Pancreas (tissue), 10 donors: ENCODE results near the gene PSEN1. TPM values are rescaled to one million over a fixed set of nuclear protein-coding genes. Genes with fewer than 3 reads are reported as not detected.
"Not testable (repeated sequence)": the region's sequence is repeated elsewhere in the genome, so short reads cannot be mapped to it uniquely, and the experiment has no call there.

ENCODE experiments used
- ATAC-seq, 4 donors: fragments of 200-7000 bp; cut with Tn5 transposase; one replicate each; pipeline versions ENCODE4 v1.8.0 to v1.9.1; 2020; ENCODE audit warnings: mild to moderate bottlenecking in 4 of 4, moderate library complexity in 4 of 4
- DNase-seq, 6 donors: peaks; one replicate each; pipeline ENCODE4 v3.0.0-alpha.2; 2020
- FAIRE-seq: peaks from 2 replicates; lab custom pipeline; 2012; peaks lifted over from hg19 to GRCh38; lab: Jason Lieb, UNC
- H3K27ac ChIP-seq, 4 donors: fragments of 200-600 bp; sonication (generic); 1 replicate in 3 of 4; 2 replicates in 1 of 4; pipeline versions ENCODE4 v1.5.0 to v1.8.0; 2020
- H3K27me3 ChIP-seq, 4 donors: fragments of 200-600 bp; one replicate each; pipeline ENCODE4 v1.8.0; 2021
- H3K36me3 ChIP-seq, 3 donors: fragments of 200-600 bp; sonication (generic) in 1 of 3; one replicate each; pipeline versions ENCODE4 v1.5.0 to v1.8.0; 2020 to 2021
- H3K4me1 ChIP-seq, 3 donors: fragments of 200-600 bp; one replicate each; pipeline ENCODE4 v1.8.0; 2021
- H3K4me3 ChIP-seq, 4 donors: fragments of 200-600 bp; sonication (generic) in 2 of 4; one replicate each; pipeline versions ENCODE4 v1.5.0 to v1.8.0; 2020 to 2021
- H3K9me3 ChIP-seq, 4 donors: fragments of 200-600 bp; one replicate each; pipeline ENCODE4 v1.8.0; 2021
- WGBS, 2 donors: extraction: QIAGEN DNeasy Blood & Tissue Kit; methylation state at CpG; one replicate each; pipeline ENCODE4 v1.1.7; 2013; 5-methylcytosine and 5-hydroxymethylcytosine counted together
- intact Hi-C, 3 donors: fragments of 100-400 bp; cut with DNase I; formaldehyde crosslinking; loops; one replicate each; pipeline versions ENCODE4 v1.11.1 to v1.14.2; 2022
- polyA plus RNA-seq, 2 donors: library from polyadenylated mRNA; stranded (reverse); fragments of 200-250 nt; gene quantifications; one replicate each; pipeline ENCODE4 v1.2.3, GENCODE V29; 2013
- total RNA-seq, 6 donors: library from RNA; stranded (reverse); fragmentation: NEBNext Ultra II Directional in 4 of 6; extraction: Animal tissue kit (Norgen Biotek cat#: 25700) in 4 of 6; gene quantifications; one replicate each; pipeline versions ENCODE4 v1.2.1 to v1.2.4, GENCODE V29; 2021 to 2023
- TF ChIP-seq, protein P1 (sequence below), 4 donors: fragments of 200-600 bp; sonication (generic) in 3 of 4; IDR thresholded peaks; one replicate each; pipeline versions ENCODE4 v1.5.0 to v1.8.0; 2021; ENCODE audit warnings: antibody characterized with exemption in 4 of 4
- donor health status: healthy with polysubstance abuse.
- donor health status: DM: no; HTN: no; CAD: no; lungs with moderate emphysema.
- donor health status: DM: no; HTN: no; CAD: no.
- donor health status: control.
- donor health status: control.
- donor health status: Bipolar disorder and iron deficiency.
- donor health status: DM: yes; HTN: yes; CAD: no.
- donor health status: DM: no; HTN: no; CAD: no.
- donor health status: DM: no; HTN: no; CAD: no.
- donor health status: DM: yes; HTN: yes; CAD: no.

PSEN1 gene
- total and polyA plus RNA-seq, 8 donors: 9.2 to 32.9 (median 18.4) TPM

DNA sequence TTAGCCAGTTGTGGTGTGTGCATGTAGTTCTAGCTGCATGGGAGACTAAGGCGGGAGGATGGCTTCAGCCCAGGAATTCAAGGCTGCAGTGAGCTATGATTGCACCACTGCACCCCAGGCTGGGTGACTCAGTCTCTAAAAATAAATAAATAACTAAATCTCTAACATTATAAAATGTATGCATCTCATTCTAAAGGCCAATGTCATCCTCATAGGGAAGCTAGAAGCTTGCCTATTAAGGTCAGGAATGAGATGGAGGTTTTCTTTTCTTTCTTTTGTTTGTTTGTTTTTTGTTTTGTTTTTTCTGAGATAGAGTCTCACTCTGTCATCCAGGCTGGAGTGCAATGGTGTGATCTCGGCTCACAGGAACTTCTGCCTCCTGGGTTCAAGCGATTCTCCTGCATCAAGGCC lies 52.2 kb downstream of the PSEN1 start:
- H3K27me3 ChIP-seq: no peaks in the 10 kb centered on the region
- no peak overlapping the region for H3K27ac ChIP-seq
- TF ChIP-seq, protein P1, sequence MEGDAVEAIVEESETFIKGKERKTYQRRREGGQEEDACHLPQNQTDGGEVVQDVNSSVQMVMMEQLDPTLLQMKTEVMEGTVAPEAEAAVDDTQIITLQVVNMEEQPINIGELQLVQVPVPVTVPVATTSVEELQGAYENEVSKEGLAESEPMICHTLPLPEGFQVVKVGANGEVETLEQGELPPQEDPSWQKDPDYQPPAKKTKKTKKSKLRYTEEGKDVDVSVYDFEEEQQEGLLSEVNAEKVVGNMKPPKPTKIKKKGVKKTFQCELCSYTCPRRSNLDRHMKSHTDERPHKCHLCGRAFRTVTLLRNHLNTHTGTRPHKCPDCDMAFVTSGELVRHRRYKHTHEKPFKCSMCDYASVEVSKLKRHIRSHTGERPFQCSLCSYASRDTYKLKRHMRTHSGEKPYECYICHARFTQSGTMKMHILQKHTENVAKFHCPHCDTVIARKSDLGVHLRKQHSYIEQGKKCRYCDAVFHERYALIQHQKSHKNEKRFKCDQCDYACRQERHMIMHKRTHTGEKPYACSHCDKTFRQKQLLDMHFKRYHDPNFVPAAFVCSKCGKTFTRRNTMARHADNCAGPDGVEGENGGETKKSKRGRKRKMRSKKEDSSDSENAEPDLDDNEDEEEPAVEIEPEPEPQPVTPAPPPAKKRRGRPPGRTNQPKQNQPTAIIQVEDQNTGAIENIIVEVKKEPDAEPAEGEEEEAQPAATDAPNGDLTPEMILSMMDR (IDR thresholded peaks at IDR 0.05): no peak
- H3K4me1 ChIP-seq: no peaks in the 10 kb centered on the region
- intact Hi-C loops: no loop called here
- no peak overlapping the region for H3K4me3 ChIP-seq
- FAIRE-seq (no peak), ATAC-seq (no peak), DNase-seq (no peak)
- WGBS, 2 donors: 93 to 95% methylated on average over 3 of the region's 3 CpGs
- no peaks in the 10 kb centered on the region for H3K9me3 ChIP-seq
- peaks cover 0 to 23% (median 6%) of the 10 kb centered on the region in 3 donors for H3K36me3 ChIP-seq

DNA sequence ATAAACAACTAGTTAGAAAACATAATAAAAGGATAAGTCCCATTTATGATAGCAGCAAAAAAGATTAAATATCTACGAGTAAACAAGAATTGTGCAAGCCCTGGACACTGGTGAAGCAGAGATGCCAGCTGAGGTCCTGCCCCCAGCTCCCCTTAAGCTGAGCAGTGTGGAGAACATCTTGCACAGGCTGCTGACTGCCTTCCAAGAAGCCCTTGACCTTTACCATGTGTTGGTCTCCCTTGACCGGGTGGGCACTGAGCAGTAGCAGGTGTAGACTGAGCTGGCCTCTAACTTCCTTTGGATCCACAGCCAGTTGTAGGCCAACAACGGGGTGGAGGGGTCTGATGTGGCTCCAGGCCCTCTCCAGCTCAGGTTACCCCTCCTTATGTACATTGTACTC lies 53.3 kb downstream of the PSEN1 start:
- TF ChIP-seq, protein P1 (IDR thresholded peaks at IDR 0.05): no peak
- 70 to 90% methylated on average over 3 of the region's 3 CpGs for WGBS, 2 donors
- Histone ChIP-seq H3K27ac (no peak overlapping the region), H3K27me3 (no peaks in the 10 kb centered on the region), H3K4me1 (no peaks in the 10 kb centered on the region), H3K9me3 (no peaks in the 10 kb centered on the region), H3K36me3 (peaks cover 0 to 23% (median 9%) of the 10 kb centered on the region in 3 donors), H3K4me3 (no peak overlapping the region)
- no peak for DNase-seq
- ATAC-seq: no peak
- intact Hi-C loops: no loop called here
- FAIRE-seq: no peak

DNA sequence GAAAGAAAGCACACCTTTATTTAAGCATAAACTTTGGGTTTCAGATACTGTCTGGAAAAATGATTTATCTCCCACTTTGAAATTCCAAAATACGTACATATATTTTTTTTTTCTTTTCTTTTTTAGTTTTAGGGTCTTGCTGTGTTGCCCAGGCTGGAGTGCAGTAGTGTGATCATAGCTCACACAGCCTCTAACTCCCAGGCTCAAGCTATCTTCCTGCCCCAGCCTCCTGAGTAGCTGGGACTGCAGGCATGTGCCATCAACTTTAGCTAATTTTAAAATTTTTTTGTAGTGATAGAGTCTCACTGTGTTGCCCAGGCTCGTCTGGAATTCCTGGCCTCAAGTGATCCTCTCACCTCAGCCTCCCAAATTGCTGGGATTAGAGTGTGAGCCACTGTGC lies 55.1 kb downstream of the PSEN1 start:
- Histone ChIP-seq H3K4me1 (no peaks in the 10 kb centered on the region), H3K27ac (no peak overlapping the region), H3K9me3 (no peaks in the 10 kb centered on the region), H3K36me3 (peaks cover 0 to 23% (median 9%) of the 10 kb centered on the region in 3 donors), H3K27me3 (no peaks in the 10 kb centered on the region), H3K4me3 (no peak overlapping the region)
- WGBS, 2 donors: 89 to 91% methylated on average over 2 of the region's 2 CpGs
- DNase-seq (no peak), ATAC-seq (no peak), FAIRE-seq (no peak)
- TF ChIP-seq, protein P1 (IDR thresholded peaks at IDR 0.05): no peak
- intact Hi-C loops: no loop called here

DNA sequence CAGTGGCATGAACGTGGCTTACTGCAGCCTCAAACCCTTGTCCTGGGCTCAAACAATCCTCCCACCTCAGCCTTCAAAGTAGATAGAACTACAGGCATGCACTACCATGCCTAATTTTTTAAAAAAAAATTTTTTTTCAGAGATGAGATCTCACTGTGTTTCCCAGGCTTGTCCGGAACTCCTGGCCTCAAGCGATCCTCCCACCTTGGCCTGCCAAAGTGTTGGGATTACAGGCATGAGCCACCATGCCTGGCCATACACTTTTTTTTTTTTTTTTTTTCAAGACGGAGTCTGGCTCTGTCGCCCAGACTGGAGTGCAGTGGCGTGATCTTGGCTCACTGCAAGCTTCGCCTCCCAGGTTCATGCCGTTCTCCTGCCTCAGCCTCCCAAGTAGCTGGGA lies 58.0 kb downstream of the PSEN1 start:
- intact Hi-C loops, H3K27me3 ChIP-seq, H3K4me3 ChIP-seq, FAIRE-seq, ATAC-seq, H3K4me1 ChIP-seq, H3K27ac ChIP-seq, DNase-seq, H3K9me3 ChIP-seq: not testable (repeated sequence)
- 96% methylated on average over 8 of the region's 8 CpGs for WGBS, 2 donors
- H3K36me3 ChIP-seq: peaks cover 0 to 15% (median 7%) of the 10 kb centered on the region in 3 donors

DNA sequence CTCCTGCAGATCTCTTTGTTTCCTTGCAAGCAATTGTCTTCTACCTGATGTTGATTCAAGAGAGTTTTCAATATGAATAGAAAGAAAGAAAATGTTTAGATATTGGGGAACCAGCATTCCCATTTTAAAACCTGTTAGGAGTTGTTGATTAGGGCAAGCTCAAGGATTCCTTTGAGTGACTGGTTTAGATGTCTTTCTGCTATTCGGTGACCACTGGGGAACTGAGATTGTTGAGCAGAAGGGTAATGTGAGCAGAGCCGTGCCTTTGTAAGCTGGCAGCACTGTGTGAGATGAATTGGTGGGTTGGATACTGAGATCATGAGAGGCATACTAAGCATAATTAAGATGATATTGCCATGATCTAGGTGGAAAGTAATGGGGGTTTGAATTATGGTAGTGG lies 61.9 kb downstream of the PSEN1 start:
- H3K27ac ChIP-seq: no peak overlapping the region
- no peak for DNase-seq
- intact Hi-C loops: no loop called here
- H3K36me3 ChIP-seq: peaks cover 0 to 9% (median 5%) of the 10 kb centered on the region in 3 donors
- ATAC-seq: no peak
- no peaks in the 10 kb centered on the region for H3K27me3 ChIP-seq
- H3K9me3 ChIP-seq: no peaks in the 10 kb centered on the region
- TF ChIP-seq, protein P1 (IDR thresholded peaks at IDR 0.05): no peak
- no peak overlapping the region for H3K4me3 ChIP-seq
- no peaks in the 10 kb centered on the region for H3K4me1 ChIP-seq
- WGBS, 2 donors: 87 to 89% methylated on average over 2 of the region's 2 CpGs
- no peak for FAIRE-seq
